HG03442 (cell line): ENCODE results near the gene HIC1.

Experiments used
- ATAC-seq: cut with Tn5 transposase; IDR thresholded peaks from one replicate; pipeline ENCODE4 v1.9.1; 2021; ENCODE audit warnings: mild to moderate bottlenecking, moderate library complexity; ENCODE audit not compliant: unreplicated experiment

Gene HIC1

GRCh38 chr17:2058586-2059546 lies 4.0 kb downstream of the HIC1 start:
- no peak for ATAC-seq

GRCh38 chr17:2059547-2060384 lies 4.9 kb downstream of the HIC1 start:
- ATAC-seq: no peak

DNA sequence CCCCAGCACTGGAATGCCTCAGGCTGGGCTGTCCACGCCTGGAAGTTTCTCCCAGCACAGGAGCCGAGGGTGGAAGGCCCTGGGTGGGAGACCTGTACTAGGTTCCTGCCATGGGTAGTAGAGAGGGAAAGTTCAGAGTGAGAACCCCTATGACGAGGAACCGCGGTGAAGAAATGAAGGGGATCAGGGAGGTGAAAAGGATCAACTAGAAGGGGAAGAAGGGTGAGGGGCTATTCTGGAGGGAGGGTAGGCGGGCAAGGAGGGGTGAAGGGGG lies 5.4 kb downstream of the HIC1 start:
- no peak for ATAC-seq

DNA sequence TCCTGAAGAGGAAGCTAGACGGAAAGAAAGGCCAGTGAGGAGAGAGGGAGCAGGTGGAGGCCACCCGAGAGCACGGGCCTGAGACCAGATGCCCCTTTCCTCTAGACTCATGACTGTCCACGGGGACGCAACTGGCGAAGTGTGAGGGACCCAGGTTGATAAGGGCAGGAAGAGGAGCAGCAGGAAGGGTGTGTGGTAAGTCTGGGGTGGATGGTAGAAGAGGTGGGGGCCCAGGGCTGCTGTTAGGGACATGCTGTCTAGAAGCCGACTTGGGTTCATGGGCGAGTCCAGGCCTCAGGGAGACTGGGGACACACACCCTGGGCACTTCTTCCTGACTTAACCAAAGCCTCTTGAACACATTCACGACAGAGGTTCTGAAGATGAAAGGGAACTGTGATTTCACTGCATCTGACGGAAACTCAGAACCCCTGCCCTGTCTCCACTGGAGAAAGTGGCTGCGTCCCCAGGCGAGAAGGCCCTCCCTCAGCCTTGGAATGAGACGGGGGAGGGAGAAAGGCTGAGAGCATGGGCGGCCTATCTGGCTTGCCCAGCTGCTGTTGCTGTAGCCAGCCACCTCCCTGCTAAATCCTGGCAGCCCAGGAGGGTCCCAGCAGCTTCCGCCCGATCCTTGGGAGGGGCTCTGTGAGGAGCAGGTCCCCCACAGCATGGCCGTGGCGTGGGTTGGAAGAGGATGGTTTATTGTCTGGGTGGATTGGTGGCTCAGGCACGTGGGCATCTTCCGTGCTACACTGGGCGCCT lies 6.0 kb downstream of the HIC1 start:
- ATAC-seq: no peak

DNA sequence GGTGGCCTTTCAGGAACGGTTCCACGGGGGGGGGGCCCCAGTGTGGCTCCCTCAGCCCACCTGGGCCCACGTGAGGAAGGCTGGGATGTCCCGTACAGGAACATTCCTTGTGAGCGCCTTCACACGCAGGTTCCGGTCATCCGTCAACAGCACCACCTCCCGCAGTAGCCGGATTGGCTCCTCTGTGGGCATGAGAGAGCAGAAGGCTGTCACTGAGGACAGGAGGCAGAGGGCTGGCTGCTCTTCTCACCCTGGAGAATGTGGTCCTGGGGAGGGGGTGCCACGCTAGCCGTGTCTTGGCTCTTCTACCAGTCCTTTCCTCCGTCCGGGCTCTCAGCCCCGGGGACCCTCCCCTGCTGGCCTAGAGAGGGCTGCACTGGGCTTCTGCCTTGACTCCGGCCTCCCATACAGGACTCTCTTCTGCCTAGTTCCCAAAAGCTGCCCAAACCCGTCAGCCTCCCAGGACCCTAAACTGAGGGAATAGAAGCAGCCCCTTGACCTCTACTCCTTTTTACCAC lies 6.6 kb downstream of the HIC1 start:
- no peak for ATAC-seq

DNA sequence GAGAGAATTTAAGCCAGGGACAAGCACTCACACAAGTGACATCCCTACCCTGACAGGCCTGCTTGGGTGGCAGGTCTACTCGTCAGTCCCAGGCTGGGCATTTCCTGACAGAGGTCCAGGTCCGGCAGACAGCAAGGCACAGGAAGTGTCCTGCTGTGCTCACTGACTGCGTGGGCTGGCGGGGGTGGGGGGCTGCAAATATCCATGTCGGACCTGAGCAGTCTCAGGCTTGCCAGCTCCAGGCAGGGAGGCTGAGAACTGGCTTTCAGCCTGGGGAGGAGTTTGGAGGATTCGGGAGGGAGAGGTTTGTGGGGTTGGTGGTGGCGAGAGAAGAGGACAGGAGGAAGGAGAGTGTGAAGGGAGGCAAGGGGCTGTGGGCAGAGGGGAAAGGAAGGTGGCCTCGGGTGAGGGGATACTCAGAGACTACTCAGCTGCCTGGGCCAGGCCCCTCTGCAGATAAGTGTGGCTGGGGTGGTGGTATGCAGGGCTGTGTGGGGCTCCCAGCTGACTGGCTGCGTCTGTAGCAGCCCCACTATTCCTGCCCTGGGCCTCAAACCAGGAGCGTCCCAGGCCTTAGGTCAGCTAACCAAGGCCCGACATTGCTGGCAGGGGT lies 7.8 kb downstream of the HIC1 start:
- no peak for ATAC-seq

DNA sequence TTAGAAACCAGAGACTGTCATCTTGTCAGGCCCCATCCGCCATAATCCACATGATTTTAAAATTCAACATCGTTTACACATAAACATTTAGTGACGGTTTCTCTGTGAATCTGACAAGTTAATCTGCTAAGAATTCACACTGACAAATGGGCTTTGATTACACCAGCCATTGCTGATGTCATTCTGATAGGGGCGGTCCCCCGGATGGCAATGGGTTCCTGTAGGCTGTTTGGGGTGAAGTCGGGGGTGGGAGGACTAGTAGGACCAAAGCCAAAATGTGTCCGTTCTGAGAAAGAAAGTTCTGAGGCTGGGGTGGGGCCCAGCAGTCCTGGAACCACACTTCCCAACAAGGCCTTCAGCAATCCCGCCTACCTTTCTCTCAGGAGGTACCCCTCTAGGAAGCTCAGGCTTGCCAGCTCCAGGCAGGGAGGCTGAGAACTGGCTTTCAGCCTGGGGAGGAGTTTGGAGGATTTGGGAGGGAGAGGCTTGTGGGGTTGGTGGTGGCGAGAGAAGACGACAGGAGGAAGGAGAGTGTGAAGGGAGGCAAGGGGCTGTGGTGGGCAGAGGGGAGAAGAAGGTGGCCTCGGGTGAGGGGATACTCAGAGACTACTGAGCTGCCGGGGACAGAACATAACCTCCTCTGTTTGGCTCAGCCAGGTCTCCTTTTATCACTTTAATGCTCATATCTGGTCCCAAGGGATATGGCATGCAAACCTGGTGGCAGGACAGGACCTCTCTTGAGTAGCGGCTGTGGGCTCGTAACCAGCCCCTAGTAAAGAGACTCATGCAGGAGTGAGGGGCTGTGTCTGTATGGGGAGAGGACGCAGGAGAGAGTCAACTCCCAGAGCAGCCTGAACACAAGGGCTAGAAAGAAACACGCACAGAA lies 8.6 kb downstream of the HIC1 start:
- no peak for ATAC-seq

- ATAC-seq: no peak
Observed at GRCh38 chr17:2064147-2064489, 9.2 kb downstream of the HIC1 start.

- ATAC-seq: no peak
Observed at GRCh38 chr17:2064520-2064971, 9.6 kb downstream of the HIC1 start.

- no peak for ATAC-seq
Observed at GRCh38 chr17:2064980-2065785, 10.3 kb downstream of the HIC1 start.

- no peak for ATAC-seq
Observed at GRCh38 chr17:2065949-2066400, 11.1 kb downstream of the HIC1 start.

- ATAC-seq: no peak
Observed at GRCh38 chr17:2067048-2067561, 12.2 kb downstream of the HIC1 start.

GRCh38 chr17:2067608-2068024 lies 12.7 kb downstream of the HIC1 start:
- ATAC-seq: no peak

DNA sequence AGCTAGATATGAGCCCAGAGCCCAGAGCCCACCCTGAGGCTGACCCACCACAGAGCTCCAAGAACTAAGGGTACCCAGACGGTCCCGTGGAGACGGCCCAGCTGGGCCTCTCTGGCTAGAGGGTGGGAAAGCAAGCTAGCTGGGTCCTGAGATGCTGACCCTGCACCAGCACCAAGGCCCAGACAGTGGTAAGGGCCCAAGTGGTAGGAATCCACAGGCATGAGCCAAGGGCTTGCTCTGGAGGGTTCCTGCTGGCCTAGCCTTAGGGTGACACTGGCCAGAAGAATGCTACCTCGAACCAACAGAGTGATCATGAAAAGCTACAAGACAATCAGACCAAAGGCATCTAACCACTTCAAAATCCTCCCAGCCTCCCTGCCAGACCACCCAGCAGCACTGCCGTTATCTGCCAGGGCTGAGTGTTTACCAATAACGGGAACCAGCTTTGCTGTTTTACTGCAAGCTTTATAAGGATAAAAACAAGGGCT lies 13.2 kb downstream of the HIC1 start:
- no peak for ATAC-seq

GRCh38 chr17:2068519-2069051 lies 13.7 kb downstream of the HIC1 start:
- no peak for ATAC-seq

- peak; percentile 81 for ATAC-seq
Observed at GRCh38 chr17:2070241-2071023, 15.5 kb downstream of the HIC1 start.

DNA sequence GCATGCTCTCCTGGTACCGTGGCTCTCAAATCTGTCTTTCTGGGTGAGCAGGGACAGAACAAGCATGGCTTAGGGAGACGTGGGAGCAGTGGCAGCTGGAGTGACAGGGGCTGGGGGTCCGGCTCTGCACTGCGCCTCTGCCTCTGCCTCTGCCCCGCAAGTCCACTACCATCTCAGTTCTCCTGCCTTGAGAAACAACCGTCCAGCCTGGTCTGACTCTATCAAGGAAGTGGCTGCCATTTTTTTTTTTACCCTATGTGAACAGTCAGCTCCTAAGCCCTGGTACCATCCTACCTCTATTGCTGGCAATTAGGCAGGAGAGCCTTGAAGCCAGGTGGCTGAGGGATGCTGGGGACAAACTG lies 16.1 kb downstream of the HIC1 start:
- no peak for ATAC-seq
